Activated CD8-positive, alpha-beta memory T cell treated with anti-CD3 and anti-CD28 coated beads, Interleukin-2, amount 50 U/mL, for 4 hours (primary cell): ENCODE results near the gene DUOX2.

ENCODE experiments used
- DNase-seq: peaks from one replicate; pipeline ENCODE4 v3.0.0-alpha.2; 2020

DUOX2 gene

DNA sequence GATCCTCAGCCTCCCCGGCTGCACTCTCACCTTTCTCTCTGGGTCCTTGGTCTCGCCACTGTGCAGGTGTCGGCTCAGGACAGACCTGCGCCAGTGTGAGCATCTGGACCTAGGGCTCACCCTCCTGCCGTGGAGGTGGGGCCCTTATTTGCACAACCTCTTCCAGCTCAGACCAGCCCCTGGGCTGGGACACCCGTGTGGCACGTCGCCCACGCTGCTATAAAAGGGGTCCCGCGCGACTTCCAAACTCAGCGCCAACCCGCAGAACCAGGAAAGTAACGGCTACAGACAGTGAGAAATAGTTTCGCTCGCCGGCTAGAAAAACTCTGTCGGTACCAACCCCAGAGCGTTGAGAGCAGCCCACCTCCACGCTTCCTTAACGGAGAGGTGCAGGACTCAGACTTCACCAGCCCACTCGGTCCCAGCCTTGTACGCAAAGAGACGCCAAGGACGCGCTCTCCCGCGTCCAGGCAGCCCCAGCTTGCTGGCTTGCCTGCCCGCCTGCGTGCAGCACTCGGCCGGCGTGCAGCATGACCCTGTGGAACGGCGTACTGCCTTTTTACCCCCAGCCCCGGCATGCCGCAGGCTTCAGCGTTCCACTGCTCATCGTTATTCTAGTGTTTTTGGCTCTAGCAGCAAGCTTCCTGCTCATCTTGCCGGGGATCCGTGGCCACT is at the start of gene DUOX2, which contains the start of gene DUOXA2:
TSS of gene DUOX2 (minus strand) at position 97 of the 675 bp plus-strand sequence. CDS start 761 bp downstream, outside the sequence.
TSS of gene DUOXA2 (plus strand) at position 251 of the 675 bp plus-strand sequence. CDS start at position 531, 280 bp downstream.
- DNase-seq: no peak

DNA sequence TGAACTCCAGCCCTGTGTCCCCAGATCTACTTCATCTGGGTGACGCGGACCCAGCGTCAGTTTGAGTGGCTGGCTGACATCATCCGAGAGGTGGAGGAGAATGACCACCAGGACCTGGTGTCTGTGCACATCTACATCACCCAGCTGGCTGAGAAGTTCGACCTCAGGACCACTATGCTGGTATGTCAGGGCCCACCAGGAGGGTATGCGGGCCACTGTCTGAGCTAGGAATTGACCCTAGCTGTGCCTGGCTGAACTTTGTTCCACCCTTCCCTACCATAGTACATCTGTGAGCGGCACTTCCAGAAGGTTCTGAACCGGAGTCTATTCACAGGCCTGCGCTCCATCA is 49.5 kb upstream of the DUOX2 start:
- no peak for DNase-seq

DNA sequence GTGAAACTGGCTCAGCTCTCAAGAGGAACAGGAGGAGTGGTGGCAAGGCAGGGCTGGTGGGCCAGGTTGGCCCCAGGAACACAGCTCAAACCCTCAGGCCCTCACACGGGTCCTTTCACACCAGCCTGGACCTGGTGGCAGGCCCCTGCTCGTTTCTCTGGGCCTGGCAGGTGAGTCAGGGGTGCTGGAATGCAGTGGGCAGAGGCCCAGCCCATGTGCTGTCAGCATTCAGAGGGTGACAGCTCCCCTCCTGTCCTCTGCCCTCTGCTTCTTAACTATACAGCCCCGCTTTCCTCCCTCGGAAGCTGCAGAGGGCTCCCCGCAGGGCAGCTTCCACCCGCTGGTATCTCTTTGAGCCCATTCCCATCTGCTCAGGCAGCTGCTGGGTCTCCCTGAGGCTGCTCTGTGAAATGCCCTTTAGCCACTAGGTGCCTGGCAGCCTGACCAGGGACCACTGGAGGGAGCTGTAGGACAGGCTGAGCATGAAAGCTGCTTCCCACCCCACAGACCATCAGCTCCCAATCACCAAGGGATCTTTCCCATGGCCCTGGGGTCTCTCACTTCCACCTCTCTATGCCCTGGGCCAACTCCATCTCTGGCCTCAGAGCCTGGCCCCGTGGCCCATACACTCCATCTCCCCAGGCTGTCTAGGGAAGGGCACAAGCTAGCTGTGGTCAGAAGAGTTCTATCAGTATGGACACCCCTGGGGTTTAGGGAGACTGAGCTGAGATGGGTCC is 49.0 kb upstream of the DUOX2 start:
- peak; percentile 64 for DNase-seq

DNA sequence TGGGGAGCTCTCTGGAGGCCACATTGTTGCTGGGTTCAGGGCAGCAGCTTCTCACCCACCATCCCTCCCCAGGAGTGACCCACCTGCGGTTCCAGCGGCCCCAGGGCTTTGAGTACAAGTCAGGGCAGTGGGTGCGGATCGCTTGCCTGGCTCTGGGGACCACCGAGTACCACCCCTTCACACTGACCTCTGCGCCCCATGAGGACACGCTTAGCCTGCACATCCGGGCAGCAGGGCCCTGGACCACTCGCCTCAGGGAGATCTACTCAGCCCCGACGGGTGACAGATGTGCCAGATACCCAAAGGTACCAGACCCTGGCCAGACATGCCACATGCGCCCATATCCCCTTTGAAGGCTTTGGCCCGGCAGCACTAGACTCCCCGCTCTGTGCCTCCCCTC is 47.7 kb upstream of the DUOX2 start:
- no peak for DNase-seq

DNA sequence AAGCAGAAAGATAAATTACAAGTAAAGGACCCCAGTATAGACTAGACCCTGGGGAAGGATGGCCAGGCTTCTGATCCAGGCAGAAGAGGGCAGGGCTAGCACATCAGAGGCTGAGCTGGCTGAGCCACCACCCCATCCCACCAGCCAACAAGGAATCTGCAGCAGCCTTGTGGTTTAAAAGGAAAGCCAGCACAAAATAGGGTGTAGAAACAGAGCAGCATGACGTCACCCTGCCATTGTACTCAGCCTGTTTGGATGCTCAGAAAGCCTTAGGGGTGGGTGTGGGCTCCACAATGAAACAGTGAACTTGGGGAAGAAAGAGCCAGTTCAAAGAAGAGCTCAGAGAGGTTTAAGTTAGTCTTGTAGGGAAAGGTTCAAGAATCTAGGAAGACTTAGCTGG is 44.0 kb upstream of the DUOX2 start:
- no peak for DNase-seq

DNA sequence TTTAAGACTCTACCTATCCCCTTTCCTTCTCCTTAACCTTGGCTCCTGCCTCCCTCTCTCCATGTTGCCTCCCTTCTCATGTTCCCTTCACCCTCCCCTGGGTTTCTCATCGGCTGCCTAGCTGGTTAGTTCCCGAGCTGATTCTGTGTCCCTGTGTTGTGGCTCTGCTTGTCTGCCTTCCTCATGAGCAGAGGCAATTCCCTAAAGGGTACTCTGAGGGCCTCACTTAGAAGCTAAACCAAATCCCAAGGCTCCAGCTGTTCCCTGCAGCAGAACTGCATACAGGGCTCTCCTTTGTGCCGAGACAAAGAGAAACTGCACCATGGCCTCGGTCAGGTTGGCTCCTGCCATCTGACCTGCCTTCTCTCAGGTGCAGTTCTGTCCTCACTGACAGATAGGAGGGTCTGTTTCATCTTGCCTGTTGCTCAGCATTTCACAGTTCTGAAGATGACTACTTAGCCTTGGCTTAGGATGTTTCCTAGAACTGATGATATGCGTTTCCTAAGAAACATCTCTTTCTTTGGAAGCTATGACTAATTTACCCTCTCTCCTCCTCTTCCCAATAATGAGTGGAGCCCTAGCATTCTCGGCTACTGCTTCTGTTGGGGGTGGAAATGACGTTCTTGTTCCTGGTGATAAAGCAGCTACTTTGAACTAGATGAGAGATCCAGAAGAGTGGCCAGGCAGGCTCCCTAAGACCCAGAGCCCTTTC is 42.9 kb upstream of the DUOX2 start:
- DNase-seq: no peak

DNA sequence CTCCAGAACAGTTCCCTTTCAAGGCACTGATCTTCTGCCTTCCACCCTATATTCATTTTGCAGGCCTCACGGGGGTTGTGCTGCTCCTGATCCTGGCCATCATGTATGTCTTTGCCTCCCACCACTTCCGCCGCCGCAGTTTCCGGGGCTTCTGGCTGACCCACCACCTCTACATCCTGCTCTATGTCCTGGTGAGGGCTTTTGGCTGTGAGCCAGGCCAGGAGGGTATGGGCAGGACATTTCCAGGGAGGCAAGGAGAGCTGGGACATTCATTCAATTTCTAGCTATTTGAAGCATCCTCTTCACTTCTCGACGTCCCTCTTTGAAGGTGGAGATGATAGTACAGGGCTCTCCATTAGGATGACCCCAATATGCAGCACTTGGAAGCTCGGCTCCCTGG is 41.8 kb upstream of the DUOX2 start:
- no peak for DNase-seq

DNA sequence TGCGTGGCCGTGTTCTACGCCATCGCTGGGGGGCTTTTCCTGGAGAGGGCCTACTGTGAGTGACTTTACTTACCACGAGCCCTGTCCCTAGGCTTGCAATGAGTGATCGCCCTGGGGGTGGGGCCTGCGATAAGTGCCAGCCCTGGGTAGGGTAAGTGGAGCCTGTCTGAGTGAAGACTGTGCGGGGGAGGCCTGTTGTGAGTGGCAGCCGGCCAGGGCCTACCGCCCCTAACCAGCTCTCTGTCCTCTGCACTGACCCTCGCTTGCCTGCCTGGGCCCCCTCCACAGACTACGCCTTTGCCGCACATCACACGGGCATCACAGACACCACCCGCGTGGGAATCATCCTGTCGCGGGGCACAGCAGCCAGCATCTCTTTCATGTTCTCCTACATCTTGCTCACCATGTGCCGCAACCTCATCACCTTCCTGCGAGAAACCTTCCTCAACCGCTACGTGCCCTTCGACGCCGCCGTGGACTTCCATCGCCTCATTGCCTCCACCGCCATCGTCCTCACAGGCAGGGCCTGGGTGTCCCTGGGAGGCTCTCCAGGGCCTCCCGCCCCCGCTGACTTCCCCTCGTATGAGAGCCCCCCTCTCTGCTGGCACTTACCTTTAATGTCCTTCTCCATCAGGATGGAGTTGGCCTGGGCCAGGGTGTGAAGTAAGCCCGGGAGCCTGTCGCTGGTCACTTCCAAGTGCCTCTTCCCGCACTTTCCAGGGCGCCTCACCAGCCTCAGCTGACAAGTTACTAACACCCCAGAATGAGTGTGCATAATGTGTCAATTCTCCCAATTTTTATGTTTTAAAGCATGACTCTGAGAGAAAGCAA is 38.2 kb upstream of the DUOX2 start:
- no peak for DNase-seq

DNA sequence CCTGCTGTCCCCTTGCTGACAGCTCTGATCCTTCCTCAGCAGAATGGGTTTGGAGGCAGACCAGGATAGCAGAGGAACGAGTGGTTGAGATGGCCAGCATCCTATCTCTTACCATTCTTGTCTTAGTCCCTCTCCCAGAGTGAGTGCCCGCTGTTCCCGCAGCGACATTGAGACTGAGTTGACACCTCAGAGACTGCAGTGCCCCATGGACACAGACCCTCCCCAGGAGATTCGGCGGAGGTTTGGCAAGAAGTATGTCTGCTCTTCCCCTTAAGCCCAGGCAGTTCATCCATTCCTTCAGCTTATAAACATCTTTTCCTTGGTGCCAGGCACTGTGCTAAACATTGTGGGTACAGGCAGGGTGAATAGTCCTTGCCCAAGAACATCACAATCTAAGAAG is 37.0 kb upstream of the DUOX2 start:
- no peak for DNase-seq

DNA sequence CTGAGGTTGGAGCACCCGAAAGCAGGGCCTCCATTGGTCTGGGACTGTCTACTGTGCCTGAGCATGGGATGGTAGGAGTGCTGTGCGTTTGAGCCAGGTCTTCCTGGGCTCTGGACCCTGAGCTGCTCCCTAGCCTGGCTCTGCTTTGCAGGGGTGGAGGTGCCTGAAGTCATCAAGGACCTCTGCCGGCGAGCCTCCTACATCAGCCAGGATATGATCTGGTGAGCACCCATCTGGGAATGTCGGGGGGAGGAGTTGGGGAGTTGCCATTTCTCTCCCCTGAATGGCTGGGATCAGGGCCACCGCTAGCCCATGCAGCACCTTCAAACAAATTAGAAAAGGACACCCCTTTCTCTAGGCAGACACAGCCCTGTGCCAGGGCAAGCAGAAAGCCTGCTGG is 36.5 kb upstream of the DUOX2 start:
- no peak for DNase-seq

DNA sequence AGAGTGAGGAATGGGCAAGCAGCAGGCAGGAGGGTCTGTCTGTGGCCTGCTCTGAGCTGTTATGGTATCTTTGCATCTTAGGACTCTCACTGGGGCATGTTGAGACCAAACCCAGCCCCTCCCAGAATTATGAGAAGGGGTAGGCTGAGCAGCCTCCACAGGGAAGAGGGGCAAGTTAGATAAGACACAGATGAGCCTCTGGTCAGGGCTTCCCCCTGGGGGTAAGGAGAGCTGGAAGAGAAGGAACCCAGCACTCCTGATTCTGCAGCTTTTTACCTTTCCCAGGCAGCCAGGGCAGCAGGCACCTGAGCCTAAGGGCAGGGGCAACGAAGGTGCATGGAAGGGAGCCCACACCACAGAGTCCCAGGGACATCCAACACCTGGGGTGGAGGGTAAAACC is 35.1 kb upstream of the DUOX2 start:
- DNase-seq: no peak

DNA sequence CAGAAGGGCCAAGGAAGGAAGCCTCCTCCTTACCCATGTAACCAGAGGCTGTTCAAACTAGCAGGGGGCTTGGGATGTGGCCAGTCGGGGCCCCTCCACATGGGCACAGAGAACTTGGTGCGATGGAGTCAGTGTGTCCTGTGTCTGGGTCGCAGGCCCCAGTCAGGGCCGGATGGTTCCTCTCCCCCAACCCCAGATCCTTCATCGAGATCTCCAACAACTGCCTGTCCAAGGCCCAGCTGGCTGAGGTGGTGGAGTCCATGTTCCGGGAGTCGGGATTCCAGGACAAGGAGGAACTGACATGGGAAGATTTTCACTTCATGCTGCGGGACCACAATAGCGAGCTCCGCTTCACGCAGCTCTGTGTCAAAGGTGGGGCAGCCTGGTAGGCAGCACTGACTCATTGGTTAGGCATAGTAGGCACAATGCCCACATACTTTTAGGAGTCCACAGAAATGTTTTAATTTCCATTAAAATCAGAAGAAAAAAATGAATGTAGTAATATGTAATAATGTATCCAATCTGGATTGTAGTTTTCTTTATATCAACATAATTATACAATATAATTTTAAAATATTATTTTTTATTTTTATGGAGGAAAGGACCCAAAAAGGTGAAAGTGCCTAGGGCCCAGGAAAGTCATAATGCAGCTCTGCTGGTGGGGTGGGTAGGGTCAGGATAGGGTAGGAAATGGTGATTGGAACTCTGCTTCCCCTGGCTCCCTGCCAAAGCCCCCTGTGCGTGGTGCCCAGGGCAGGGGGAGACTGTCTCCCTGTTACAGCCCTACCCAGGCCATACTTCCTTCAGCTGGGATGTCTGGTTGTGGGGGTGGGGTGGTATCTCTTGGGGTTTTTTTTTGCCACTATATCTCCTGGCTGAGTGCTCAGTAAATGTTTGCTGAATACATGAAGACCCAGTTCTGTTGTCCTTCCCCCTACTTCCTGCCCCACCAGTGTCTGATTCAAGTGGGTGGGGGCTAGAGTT is 34.4 kb upstream of the DUOX2 start:
- no peak for DNase-seq

DNA sequence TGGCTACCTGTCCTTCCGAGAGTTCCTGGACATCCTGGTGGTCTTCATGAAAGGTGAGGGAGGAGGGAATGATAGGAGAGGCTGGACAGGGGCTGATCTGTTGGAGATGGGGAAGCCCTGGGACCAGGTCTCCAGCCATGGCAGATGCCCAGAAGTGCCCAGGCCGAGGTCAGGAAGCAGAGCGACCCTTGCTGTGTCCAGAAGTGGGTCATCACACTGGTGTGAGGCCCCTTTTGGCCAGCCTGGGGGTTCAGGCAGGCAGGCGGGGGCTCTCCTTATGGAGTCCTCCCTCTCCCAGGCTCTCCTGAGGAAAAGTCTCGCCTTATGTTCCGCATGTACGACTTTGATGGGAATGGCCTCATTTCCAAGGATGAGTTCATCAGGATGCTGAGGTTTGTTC is 33.6 kb upstream of the DUOX2 start:
- DNase-seq: no peak

DNA sequence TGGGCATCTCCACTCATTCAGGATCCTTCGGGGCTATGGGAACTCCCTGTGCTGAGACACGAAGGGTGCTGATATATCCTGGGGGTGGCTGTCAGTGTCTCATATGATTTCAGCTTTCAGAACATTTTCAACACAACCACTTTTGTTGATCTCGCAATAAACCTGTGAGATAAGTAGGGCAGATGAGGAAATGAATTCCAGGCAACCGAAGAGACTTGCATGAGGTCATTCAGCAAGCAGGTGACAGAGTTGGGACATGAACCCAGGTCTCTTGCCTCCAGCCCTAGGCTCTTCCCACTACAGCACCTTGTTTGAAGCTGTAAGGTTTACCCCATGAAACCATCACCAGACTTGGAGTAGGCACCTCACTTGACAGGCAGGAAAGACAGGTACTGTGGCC is 32.4 kb upstream of the DUOX2 start:
- no peak for DNase-seq

DNA sequence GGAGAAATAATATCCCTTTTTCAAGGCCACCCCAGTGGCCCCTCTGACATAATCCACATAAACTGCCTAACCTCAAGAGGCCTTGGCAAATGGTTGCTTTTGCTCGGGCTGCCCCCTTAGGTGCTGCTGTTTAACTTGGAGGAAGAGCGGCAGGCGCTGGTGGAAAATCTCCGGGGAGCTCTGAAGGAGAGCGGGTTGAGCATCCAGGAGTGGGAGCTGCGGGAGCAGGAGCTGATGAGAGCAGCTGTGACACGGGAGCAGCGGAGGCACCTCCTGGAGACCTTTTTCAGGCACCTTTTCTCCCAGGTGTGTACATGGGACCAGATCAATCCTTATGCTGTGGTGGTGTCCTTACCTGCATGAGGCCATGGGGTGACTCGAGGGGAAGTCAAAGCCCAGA is 30.8 kb upstream of the DUOX2 start:
- no peak for DNase-seq

DNA sequence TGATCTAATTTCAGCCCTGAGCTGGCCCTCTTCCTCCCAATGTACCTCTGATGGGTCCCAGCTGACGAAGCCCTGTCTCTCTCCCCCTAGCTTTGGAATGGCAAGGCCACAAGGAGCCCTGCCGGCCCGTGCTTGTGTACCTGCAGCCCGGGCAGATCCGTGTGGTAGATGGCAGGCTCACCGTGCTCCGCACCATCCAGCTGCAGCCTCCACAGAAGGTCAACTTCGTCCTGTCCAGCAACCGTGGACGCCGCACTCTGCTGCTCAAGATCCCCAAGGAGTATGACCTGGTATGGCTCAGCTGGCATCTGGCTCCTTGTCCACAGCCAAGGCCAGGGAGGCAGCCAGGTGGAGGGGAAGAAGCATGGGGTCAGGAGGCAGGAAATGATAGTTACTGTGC is 30.0 kb upstream of the DUOX2 start:
- DNase-seq: no peak

DNA sequence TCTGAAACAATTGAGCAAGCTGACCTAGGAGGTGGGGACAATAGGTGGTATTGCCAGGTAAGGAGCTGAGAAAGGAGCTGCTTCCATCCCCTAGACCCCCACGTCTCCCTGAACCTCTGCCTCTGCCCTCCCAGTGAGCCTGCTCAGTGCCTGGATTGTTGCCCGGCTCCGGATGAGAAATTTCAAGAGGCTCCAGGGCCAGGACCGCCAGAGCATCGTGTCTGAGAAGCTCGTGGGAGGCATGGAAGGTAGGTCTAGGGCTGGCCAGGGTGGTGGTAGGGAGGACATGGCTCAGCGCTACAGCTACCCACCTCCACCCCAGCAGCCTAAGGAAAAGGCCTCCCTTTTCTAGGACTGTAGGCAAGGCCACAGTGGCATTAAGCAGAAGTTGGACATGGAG is 29.1 kb upstream of the DUOX2 start:
- no peak for DNase-seq

DNA sequence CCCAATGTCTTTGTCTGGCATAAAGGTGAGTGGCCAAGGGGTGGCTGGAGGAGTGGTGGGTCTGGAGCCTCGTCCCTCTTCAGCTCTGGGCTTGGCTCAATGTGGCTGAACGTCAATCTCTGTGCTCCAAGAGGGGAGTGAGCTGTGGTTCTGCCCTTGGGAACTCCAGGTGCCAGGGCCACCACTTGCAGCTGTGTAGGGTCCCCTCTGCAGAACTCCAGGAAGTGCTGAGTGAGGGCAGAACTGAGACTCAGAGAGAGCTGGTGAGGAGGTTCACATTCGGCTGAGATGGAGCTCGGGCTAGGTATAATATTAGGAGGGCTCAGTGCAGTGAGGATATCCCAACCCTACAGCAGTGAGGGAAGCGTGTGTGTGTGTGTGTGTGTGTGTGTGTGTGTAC is 27.4 kb upstream of the DUOX2 start:
- no peak for DNase-seq

DNA sequence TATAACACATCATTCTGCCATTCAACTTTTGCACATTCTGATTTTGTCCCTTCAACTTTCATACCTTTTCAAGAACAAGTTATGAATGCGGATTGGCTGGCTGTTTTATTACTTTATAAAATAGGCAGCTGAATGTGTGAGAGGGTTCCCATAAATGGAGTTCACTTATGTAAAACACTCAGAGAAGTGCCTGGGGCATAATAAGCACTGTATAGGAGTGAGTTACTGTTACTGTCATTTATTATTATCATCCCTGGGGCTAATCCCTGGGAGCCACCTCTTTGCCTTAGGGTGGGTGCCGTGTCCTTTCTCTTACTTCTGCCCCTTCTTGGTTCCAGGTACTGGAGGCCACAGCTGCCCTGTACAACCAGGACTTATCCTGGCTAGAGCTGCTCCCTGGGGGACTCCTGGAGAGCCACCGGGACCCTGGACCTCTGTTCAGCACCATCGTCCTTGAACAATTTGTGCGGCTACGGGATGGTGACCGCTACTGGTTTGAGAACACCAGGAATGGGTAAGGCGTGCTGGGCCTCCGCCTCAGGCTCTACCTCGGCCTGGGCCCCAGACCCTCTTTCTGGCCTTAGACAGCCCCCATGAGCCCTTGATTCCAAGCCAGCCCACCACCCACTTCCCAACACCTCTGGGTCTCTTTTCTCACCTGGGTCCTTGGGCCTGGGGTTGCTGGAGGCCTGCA is 26.7 kb upstream of the DUOX2 start:
- no peak for DNase-seq

DNA sequence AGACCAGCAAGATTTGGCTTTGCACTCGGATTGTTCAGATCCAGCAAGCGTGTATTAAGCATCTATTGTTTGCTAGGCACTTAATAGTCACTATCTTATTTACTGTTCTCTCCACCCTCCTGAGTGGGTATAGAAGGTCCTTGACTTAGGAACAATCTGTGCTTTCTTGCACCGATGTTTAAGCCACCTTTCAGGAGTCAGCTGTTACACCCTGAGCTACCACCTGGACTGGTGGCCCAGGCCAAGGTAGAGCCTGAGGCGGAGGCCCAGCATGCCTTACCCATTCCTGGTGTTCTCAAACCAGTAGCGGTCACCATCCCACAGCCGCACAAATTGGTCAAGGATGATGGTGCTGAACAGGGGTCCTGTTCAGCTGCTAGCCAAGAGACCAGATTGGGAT is 25.8 kb upstream of the DUOX2 start:
- DNase-seq: no peak
